ENCODE data around the gene MGLL.

The MGLL gene

DNA sequence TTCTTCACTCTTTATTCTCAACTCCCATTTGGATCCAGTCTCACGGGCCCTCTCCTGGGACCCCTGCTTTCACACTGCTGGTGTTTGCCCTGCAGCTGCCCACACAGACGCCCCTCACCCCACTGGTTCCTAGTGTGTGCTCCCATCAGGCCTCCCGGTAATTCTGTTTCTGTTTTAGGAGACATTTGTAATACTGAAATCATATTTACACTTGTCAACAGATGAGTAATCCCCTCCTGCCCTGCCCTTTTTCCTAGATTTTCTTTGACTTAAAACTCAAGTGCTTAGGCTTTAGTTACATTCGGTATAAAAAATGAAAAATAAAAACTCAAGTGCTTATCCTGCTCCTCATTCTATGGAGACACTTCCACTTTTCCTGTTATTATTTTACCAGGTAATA, 167.9 kb downstream of the MGLL start:
- no peak for TF ChIP-seq EZH2 (IDR thresholded peaks at IDR 0.05; ENCODE audit: borderline replicate concordance, low read depth, low read length, severe bottlenecking)
- TF ChIP-seq, protein P1, sequence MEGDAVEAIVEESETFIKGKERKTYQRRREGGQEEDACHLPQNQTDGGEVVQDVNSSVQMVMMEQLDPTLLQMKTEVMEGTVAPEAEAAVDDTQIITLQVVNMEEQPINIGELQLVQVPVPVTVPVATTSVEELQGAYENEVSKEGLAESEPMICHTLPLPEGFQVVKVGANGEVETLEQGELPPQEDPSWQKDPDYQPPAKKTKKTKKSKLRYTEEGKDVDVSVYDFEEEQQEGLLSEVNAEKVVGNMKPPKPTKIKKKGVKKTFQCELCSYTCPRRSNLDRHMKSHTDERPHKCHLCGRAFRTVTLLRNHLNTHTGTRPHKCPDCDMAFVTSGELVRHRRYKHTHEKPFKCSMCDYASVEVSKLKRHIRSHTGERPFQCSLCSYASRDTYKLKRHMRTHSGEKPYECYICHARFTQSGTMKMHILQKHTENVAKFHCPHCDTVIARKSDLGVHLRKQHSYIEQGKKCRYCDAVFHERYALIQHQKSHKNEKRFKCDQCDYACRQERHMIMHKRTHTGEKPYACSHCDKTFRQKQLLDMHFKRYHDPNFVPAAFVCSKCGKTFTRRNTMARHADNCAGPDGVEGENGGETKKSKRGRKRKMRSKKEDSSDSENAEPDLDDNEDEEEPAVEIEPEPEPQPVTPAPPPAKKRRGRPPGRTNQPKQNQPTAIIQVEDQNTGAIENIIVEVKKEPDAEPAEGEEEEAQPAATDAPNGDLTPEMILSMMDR (IDR thresholded peaks at IDR 0.05; ENCODE audit: borderline replicate concordance, extremely low read depth, low read length, poor library complexity, severe bottlenecking), result no peak
- H3K27me3 ChIP-seq (ENCODE audit: insufficient read depth, low read length, poor library complexity), result no peaks in the 10 kb centered on the region
- H3K4me3 ChIP-seq (ENCODE audit: low read depth in 1 of 2, low read length in 2 of 2), result no peak overlapping the region
- no peaks in the 10 kb centered on the region for H3K9me3 ChIP-seq (ENCODE audit: insufficient read depth, low read length, severe bottlenecking)
- H2AFZ ChIP-seq (ENCODE audit: low read depth, low read length), result no peak overlapping the region
- DNase-seq (no peak), ATAC-seq (ENCODE audit: insufficient read depth, low read depth) (no peak)
- H4K20me1 ChIP-seq (ENCODE audit: insufficient read depth, low read length), result no peaks in the 10 kb centered on the region
- no peaks in the 10 kb centered on the region for H3K36me3 ChIP-seq (ENCODE audit: insufficient read depth, low read length)
- no peak overlapping the region for H3K4me2 ChIP-seq (ENCODE audit: insufficient read depth, low read length)
- H3K9ac ChIP-seq (ENCODE audit: low read depth, low read length), result no peak overlapping the region
- no peaks in the 10 kb centered on the region for H3K4me1 ChIP-seq (ENCODE audit: insufficient read depth, low read length)
- no peak overlapping the region for H3K27ac ChIP-seq (ENCODE audit: low read length)
- H3K79me2 ChIP-seq (ENCODE audit: insufficient read depth, low read length), result no peaks in the 10 kb centered on the region

DNA sequence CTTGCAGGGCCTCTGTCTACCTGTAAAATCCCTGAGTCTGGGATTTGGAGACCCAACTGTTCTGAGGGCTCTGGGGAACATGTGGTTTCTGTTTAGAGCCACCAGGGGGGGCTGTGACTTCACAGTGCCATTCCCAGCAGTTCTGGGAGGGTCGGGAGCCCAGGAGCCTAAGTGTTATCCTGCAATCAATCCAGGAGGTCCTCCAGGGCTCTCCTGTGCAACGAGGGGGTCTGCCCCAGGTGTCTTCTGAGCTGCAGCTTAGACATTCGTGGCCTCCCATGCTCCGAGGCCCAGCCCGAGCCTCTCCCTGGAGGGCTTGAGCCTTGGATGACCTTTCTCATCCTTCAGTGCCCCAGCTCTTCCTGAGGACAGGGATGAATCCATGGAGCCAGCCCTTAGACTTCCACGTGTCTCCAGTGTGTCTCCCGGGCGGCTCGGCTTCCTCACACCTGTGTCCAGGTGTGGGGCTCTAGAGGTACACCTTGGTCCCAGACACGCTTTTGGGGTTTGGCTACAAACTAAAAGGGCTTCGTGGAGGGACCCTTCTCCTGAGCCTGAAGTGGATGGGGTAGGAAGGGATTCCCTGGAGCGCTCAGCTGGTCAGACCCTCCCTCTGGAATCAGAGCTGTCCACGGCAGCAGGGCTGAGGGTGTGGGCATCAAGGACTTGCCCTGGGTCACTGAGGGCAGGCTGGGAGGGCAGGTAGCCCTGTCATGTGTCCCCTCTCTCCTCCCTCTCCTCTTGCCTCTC, 169.9 kb downstream of the MGLL start:
- Histone ChIP-seq H2AFZ (ENCODE audit: low read depth, low read length) (no peak overlapping the region), H3K27me3 (ENCODE audit: insufficient read depth, low read length, poor library complexity) (no peaks in the 10 kb centered on the region), H3K4me1 (ENCODE audit: insufficient read depth, low read length) (no peaks in the 10 kb centered on the region), H3K9me3 (ENCODE audit: insufficient read depth, low read length, severe bottlenecking) (no peaks in the 10 kb centered on the region), H3K79me2 (ENCODE audit: insufficient read depth, low read length) (no peaks in the 10 kb centered on the region), H3K36me3 (ENCODE audit: insufficient read depth, low read length) (no peaks in the 10 kb centered on the region), H3K9ac (ENCODE audit: low read depth, low read length) (no peak overlapping the region), H4K20me1 (ENCODE audit: insufficient read depth, low read length) (no peaks in the 10 kb centered on the region), H3K4me2 (ENCODE audit: insufficient read depth, low read length) (no peak overlapping the region), H3K27ac (ENCODE audit: low read length) (no peak overlapping the region), H3K4me3 (ENCODE audit: low read depth in 1 of 2, low read length in 2 of 2) (no peak overlapping the region)
- DNase-seq, result peak; percentile 50
- TF ChIP-seq, protein P1 (IDR thresholded peaks at IDR 0.05; ENCODE audit: borderline replicate concordance, extremely low read depth, low read length, poor library complexity, severe bottlenecking), result peak; percentile 79
- no peak for TF ChIP-seq EZH2 (IDR thresholded peaks at IDR 0.05; ENCODE audit: borderline replicate concordance, low read depth, low read length, severe bottlenecking)
- ATAC-seq (ENCODE audit: insufficient read depth, low read depth), result peak; percentile 89

DNA sequence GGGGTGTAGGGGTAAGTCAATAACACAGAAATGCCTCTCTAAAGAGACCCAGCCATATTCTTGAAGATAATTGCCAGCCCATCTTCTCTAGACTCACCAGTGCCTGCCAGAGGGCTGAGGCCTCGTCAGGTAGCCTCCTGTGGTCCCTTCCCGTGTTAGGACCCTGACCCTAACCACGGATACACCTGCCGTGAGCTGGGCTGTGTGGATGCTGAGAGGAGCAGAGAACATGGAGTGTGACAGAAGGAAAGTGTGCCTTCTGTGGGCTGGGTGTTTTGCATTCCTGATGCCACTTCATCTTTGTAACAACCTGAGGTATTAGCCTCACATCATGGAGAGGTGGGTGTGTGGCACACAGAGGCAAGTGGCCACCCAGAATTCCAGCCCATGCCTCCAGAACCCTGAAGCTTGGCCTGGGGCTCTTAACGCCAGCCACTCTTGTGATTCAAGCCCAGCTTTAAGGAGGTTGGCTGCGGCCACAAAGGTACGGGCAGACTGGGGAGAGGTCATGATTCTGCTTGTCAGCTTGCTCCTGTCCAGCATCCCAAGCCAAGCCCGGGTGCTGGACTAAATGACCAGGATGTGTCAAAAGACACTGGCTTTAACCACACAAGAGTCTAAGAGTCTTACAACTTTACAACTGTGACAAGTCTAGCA, 170.7 kb downstream of the MGLL start:
- Histone ChIP-seq H3K9me3 (ENCODE audit: insufficient read depth, low read length, severe bottlenecking) (no peaks in the 10 kb centered on the region), H3K27ac (ENCODE audit: low read length) (no peak overlapping the region), H3K4me1 (ENCODE audit: insufficient read depth, low read length) (no peaks in the 10 kb centered on the region), H3K9ac (ENCODE audit: low read depth, low read length) (no peak overlapping the region), H3K4me2 (ENCODE audit: insufficient read depth, low read length) (no peak overlapping the region), H2AFZ (ENCODE audit: low read depth, low read length) (no peak overlapping the region), H3K4me3 (ENCODE audit: low read depth in 1 of 2, low read length in 2 of 2) (no peak overlapping the region), H4K20me1 (ENCODE audit: insufficient read depth, low read length) (no peaks in the 10 kb centered on the region), H3K27me3 (ENCODE audit: insufficient read depth, low read length, poor library complexity) (no peaks in the 10 kb centered on the region), H3K36me3 (ENCODE audit: insufficient read depth, low read length) (no peaks in the 10 kb centered on the region), H3K79me2 (ENCODE audit: insufficient read depth, low read length) (no peaks in the 10 kb centered on the region)
- no peak for ATAC-seq (ENCODE audit: insufficient read depth, low read depth)
- no peak for DNase-seq
- TF ChIP-seq, protein P1 (IDR thresholded peaks at IDR 0.05; ENCODE audit: borderline replicate concordance, extremely low read depth, low read length, poor library complexity, severe bottlenecking), result no peak
- no peak for TF ChIP-seq EZH2 (IDR thresholded peaks at IDR 0.05; ENCODE audit: borderline replicate concordance, low read depth, low read length, severe bottlenecking)
